Liver (tissue), 9 donors: ENCODE measurements around the gene ZDHHC6. TPM values are rescaled to one million over a fixed set of nuclear protein-coding genes. Genes with fewer than 3 reads are reported as not detected.

ENCODE experiments used
- DNase-seq: peaks from one replicate; pipeline ENCODE4 v3.0.0-alpha.2; 2017; ENCODE audit warnings: low spot score
- H3K27ac ChIP-seq, 2 donors: one replicate each; pipeline ENCODE4 v1.7.0; 2013; ENCODE audit warnings: inconsistent platforms in 2 of 2, low read length in 2 of 2, control low read depth in 1 of 2, low read depth in 1 of 2, mild to moderate bottlenecking in 1 of 2
- H3K27me3 ChIP-seq, 4 donors: one replicate each; pipeline versions ENCODE4 v1.6.1 to v1.7.0; 2013; ENCODE audit warnings: low read length in 3 of 4, inconsistent platforms in 1 of 4, mild to moderate bottlenecking in 1 of 4, moderate library complexity in 1 of 4; ENCODE audit not compliant: control insufficient read depth in 4 of 4, insufficient read depth in 4 of 4
- H3K36me3 ChIP-seq, 4 donors: one replicate each; pipeline versions ENCODE4 v1.6.1 to v1.7.0; 2013; ENCODE audit warnings: low read length in 3 of 4, mild to moderate bottlenecking in 3 of 4, low read depth in 1 of 4, moderate library complexity in 1 of 4; ENCODE audit not compliant: control insufficient read depth in 4 of 4, insufficient read depth in 3 of 4
- H3K4me1 ChIP-seq, 4 donors: one replicate each; pipeline versions ENCODE4 v1.6.1 to v1.7.0; 2013; ENCODE audit warnings: low read length in 3 of 4, mild to moderate bottlenecking in 3 of 4, moderate library complexity in 1 of 4; ENCODE audit not compliant: control insufficient read depth in 4 of 4, insufficient read depth in 4 of 4
- H3K4me3 ChIP-seq, 3 donors: one replicate each; pipeline versions ENCODE4 v1.6.1 to v1.7.0; 2013; ENCODE audit warnings: low read length in 3 of 3, control low read depth in 1 of 3, low read depth in 1 of 3, mild to moderate bottlenecking in 1 of 3
- H3K9ac ChIP-seq, 2 donors: one replicate each; pipeline ENCODE4 v1.7.0; 2013; ENCODE audit warnings: low read length in 2 of 2, mild to moderate bottlenecking in 2 of 2, moderate library complexity in 2 of 2, control low read depth in 1 of 2, low read depth in 1 of 2
- H3K9me3 ChIP-seq, 4 donors: one replicate each; pipeline versions ENCODE4 v1.6.1 to v1.7.0; 2013; ENCODE audit warnings: low read length in 3 of 4; ENCODE audit not compliant: control insufficient read depth in 4 of 4
- FOXA1 ChIP-seq: IDR thresholded peaks from 2 replicates; pipeline ENCODE4 v1.6.1; 2016; ENCODE audit warnings: antibody characterized with exemption
- FOXA2 ChIP-seq: IDR thresholded peaks from 2 replicates; pipeline ENCODE4 v1.6.1; 2016; ENCODE audit warnings: antibody characterized with exemption
- HNF4G ChIP-seq: IDR thresholded peaks from 2 replicates; pipeline ENCODE4 v1.6.1; 2016; ENCODE audit warnings: antibody characterized with exemption
- JUND ChIP-seq, 2 donors: IDR thresholded peaks; 2 replicates each; pipeline ENCODE4 v1.6.1; 2016; ENCODE audit warnings: antibody characterized with exemption in 2 of 2
- NR2F2 ChIP-seq: IDR thresholded peaks from 2 replicates; pipeline ENCODE4 v1.6.1; 2016; ENCODE audit warnings: antibody characterized with exemption
- RAD21 ChIP-seq, 2 donors: IDR thresholded peaks; 2 replicates each; pipeline ENCODE4 v1.6.1; 2016; ENCODE audit warnings: antibody characterized with exemption in 2 of 2, mild to moderate bottlenecking in 2 of 2
- SP1 ChIP-seq: IDR thresholded peaks from 2 replicates; pipeline ENCODE4 v1.6.1; 2018; ENCODE audit warnings: antibody characterized with exemption, mild to moderate bottlenecking
- WGBS: extraction: QIAGEN DNeasy Blood & Tissue Kit; methylation state at CpG from one replicate; pipeline ENCODE4 v1.1.7; 2013; 5-methylcytosine and 5-hydroxymethylcytosine counted together
- polyA plus RNA-seq, 2 donors: library from polyadenylated mRNA; stranded (reverse) in 1 of 2; unstranded in 1 of 2; fragments of 200-250 nt in 1 of 2; fragments of >200 nt in 1 of 2; fragmentation: Nextera tagmentation in 1 of 2; extraction: Ambion mirVana in 1 of 2; gene quantifications; one replicate each; pipeline versions ENCODE4 v1.2.1 to v1.2.3, GENCODE V29; 2013 to 2015
- total RNA-seq, 2 donors: library from RNA; depleted of rRNA; stranded (reverse); fragments of >200 nt; gene quantifications; one replicate each; pipeline ENCODE4 v1.2.3, GENCODE V29; 2014
- TF ChIP-seq, protein P1 (sequence below): IDR thresholded peaks from 2 replicates; pipeline ENCODE4 v1.6.1; 2016; ENCODE audit warnings: antibody characterized with exemption
- TF ChIP-seq, protein P2 (sequence below): IDR thresholded peaks from 2 replicates; pipeline ENCODE4 v1.6.1; 2016; ENCODE audit warnings: antibody characterized with exemption, mild to moderate bottlenecking
- TF ChIP-seq, protein P3 (sequence below): IDR thresholded peaks from 2 replicates; pipeline ENCODE4 v1.6.1; 2016; ENCODE audit warnings: antibody characterized with exemption
- TF ChIP-seq, protein P4 (sequence below): fragments of 150-350 bp; IDR thresholded peaks from 2 replicates; pipeline ENCODE4 v1.5.1; 2017; ENCODE audit warnings: improper control_type of control experiment, low read depth, low read length; ENCODE audit not compliant: missing input control
- donor health status: healthy.
- donor health status: healthy.
- donor health status: healthy.
- donor health status: healthy.
- donor health status: healthy.

Gene ZDHHC6
- total and polyA plus RNA-seq, 4 donors = 13.2 to 19.4 (median 16.2) TPM

DNA sequence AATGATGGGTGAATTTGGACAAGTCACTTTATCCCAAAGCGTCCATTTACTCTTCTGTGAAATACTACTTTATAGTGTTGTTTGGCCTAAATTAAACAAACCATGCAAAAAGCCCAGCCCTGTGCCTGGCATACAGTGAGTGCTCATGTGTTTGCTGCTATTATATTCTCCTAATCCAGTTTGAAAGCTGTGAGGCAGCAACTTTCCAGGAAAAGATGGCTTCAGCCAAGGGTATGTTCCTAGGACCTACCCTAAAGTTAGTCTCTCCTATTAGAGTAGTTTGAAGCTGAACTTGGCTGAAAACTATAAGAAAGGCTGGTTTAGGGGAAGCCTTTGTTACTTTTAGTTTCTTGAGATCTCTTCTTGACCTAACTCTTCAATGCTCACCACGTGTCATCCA, 52.9 kb downstream of the ZDHHC6 start (continued):
- TF ChIP-seq HNF4G (no peak), RAD21 (IDR thresholded peaks at IDR 0.05) (no peak)

DNA sequence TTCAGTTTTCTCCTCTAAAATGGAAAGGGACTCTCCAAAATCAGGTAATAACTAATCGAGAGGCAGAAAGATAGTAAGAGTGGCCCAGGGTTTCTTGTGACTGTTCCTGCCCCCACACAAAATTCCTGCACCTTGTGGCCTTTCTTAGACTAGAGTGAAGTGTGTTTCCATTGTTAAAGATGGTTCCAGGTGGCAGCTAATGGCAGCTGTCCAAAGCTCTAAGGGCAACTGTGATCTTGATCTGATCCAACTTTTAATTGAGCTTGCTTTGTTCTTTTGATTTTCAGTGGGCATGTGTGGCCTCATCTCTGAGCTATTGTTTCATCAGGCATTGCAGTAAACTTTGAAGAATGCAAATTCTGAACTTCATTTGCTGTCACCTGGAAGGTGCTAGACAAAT, 53.4 kb downstream of the ZDHHC6 start:
- peaks cover 3 to 18% (median 17%) of the 10 kb centered on the region in 4 donors for H3K36me3 ChIP-seq
- no peaks in the 10 kb centered on the region for H3K27me3 ChIP-seq
- H3K9ac ChIP-seq = no peak overlapping the region
- no peak for DNase-seq
- TF ChIP-seq FOXA1 = no peak
- no peak overlapping the region for H3K27ac ChIP-seq
- H3K9me3 ChIP-seq = no peaks in the 10 kb centered on the region
- H3K4me1 ChIP-seq = peaks cover 5 to 57% (median 52%) of the 10 kb centered on the region in 4 donors
- 69% methylated on average over 1 of the region's 1 CpG for WGBS
- no peak overlapping the region for H3K4me3 ChIP-seq

DNA sequence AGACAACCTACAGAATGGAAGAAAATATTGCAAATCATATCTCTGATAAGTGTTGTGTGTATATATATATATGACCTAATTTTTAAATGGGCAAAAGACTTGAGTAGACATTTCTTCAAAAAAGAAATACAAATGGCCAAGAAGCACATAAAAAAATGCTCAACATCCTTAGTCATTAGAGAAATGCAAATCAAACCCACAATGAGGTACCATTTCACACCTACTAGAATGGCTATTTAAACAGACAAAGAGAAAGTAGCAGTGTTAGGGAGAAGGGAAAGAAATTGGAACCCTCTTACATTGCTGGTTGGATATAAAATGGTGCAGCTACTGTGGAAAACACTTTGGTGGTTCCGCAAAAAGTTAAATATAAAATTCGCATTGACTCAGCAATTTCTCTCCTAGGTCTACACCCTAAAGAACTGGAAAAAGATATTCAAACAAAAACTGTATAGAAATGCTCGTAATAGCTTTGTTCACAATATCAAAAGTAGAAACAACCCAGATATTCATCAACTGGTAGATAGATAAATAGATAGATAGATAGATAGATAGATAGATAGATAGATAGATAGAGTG, 56.5 kb downstream of the ZDHHC6 start:
- TF ChIP-seq FOXA2 (no peak), JUND (IDR thresholded peaks at IDR 0.05) (no peak), NR2F2 (no peak), SP1 (no peak)
- TF ChIP-seq, protein P1, sequence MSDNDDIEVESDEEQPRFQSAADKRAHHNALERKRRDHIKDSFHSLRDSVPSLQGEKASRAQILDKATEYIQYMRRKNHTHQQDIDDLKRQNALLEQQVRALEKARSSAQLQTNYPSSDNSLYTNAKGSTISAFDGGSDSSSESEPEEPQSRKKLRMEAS = no peak
- TF ChIP-seq, protein P2, sequence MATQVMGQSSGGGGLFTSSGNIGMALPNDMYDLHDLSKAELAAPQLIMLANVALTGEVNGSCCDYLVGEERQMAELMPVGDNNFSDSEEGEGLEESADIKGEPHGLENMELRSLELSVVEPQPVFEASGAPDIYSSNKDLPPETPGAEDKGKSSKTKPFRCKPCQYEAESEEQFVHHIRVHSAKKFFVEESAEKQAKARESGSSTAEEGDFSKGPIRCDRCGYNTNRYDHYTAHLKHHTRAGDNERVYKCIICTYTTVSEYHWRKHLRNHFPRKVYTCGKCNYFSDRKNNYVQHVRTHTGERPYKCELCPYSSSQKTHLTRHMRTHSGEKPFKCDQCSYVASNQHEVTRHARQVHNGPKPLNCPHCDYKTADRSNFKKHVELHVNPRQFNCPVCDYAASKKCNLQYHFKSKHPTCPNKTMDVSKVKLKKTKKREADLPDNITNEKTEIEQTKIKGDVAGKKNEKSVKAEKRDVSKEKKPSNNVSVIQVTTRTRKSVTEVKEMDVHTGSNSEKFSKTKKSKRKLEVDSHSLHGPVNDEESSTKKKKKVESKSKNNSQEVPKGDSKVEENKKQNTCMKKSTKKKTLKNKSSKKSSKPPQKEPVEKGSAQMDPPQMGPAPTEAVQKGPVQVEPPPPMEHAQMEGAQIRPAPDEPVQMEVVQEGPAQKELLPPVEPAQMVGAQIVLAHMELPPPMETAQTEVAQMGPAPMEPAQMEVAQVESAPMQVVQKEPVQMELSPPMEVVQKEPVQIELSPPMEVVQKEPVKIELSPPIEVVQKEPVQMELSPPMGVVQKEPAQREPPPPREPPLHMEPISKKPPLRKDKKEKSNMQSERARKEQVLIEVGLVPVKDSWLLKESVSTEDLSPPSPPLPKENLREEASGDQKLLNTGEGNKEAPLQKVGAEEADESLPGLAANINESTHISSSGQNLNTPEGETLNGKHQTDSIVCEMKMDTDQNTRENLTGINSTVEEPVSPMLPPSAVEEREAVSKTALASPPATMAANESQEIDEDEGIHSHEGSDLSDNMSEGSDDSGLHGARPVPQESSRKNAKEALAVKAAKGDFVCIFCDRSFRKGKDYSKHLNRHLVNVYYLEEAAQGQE = no peak
- TF ChIP-seq, protein P3, sequence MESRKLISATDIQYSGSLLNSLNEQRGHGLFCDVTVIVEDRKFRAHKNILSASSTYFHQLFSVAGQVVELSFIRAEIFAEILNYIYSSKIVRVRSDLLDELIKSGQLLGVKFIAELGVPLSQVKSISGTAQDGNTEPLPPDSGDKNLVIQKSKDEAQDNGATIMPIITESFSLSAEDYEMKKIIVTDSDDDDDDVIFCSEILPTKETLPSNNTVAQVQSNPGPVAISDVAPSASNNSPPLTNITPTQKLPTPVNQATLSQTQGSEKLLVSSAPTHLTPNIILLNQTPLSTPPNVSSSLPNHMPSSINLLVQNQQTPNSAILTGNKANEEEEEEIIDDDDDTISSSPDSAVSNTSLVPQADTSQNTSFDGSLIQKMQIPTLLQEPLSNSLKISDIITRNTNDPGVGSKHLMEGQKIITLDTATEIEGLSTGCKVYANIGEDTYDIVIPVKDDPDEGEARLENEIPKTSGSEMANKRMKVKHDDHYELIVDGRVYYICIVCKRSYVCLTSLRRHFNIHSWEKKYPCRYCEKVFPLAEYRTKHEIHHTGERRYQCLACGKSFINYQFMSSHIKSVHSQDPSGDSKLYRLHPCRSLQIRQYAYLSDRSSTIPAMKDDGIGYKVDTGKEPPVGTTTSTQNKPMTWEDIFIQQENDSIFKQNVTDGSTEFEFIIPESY = no peak
- TF ChIP-seq, protein P4, sequence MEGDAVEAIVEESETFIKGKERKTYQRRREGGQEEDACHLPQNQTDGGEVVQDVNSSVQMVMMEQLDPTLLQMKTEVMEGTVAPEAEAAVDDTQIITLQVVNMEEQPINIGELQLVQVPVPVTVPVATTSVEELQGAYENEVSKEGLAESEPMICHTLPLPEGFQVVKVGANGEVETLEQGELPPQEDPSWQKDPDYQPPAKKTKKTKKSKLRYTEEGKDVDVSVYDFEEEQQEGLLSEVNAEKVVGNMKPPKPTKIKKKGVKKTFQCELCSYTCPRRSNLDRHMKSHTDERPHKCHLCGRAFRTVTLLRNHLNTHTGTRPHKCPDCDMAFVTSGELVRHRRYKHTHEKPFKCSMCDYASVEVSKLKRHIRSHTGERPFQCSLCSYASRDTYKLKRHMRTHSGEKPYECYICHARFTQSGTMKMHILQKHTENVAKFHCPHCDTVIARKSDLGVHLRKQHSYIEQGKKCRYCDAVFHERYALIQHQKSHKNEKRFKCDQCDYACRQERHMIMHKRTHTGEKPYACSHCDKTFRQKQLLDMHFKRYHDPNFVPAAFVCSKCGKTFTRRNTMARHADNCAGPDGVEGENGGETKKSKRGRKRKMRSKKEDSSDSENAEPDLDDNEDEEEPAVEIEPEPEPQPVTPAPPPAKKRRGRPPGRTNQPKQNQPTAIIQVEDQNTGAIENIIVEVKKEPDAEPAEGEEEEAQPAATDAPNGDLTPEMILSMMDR = no peak
- no peak for DNase-seq

More for the DNA sequence above, 56.5 kb downstream of the ZDHHC6 start:
- no peaks in the 10 kb centered on the region for H3K36me3 ChIP-seq
- H3K27ac ChIP-seq = no peak overlapping the region
- no peak overlapping the region for H3K4me3 ChIP-seq
- no peaks in the 10 kb centered on the region for H3K9me3 ChIP-seq
- WGBS = 96% methylated on average over 3 of the region's 3 CpGs
- H3K27me3 ChIP-seq = no peaks in the 10 kb centered on the region
- H3K4me1 ChIP-seq = peaks cover 14 to 64% (median 57%) of the 10 kb centered on the region in 4 donors
- no peak overlapping the region for H3K9ac ChIP-seq
